ENCODE measurements around the gene FAM227B.

- TF ChIP-seq CTCF (IDR thresholded peaks at IDR 0.05) (no peak), POLR2AphosphoS5 (IDR thresholded peaks at IDR 0.05) (no peak)
Observed at GRCh38 chr15:49556437-49556836, 64.2 kb downstream of the FAM227B start.
